ENCODE measurements around the gene KCNIP1. TPM values are rescaled to one million over a fixed set of nuclear protein-coding genes. Genes with fewer than 3 reads are reported as not detected.

KCNIP1 gene
- total and polyA plus RNA-seq, 2 of the 8 experiments (the other 6 are each of a cell fraction or from before 2014, with no cell fraction given) = 0.52 to 0.83 TPM

DNA sequence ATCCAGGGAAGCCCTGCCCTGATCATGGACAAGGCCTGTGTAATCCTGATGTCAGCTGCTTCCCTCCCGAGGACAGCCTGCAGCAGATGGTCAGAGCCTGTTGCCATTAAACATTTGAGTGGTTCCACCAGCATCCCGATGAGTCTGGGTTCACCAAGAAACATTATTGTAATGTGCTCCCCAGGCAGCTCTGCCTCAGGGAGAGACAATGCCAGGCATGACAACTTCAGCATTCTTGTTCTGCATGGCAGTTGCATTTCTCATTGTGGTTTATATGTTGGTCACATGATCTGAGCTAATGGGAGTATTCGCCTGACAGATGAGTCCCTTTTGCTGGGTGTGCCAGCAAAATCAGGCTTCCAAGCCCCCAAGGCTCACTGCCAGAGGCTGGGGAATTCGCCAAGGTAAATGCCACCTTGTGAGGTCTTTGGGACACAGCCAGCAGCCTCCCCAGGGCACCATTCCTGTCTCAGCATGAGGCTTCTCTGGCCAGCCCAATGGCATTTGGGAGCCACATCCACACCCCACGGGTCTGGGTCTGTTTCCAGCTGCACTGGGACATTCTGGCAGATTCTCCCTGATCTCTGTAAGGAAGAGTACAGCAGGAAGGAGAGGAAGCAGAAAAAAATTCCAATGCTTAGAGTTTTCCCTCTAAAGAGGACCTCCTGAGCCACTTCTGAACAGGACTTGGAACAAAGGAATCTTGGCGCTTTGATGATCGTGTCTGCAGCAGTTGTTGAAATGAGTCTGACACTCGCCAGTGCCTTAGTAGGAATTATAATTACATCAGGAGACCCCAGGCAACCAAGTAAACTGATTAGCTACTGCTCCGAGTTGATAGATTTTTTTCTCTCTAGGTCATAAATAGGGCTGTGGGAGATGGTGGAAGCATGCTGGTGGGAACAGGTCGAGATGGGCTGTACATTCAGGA lies 18.7 kb downstream of the KCNIP1 start:
- Histone ChIP-seq H3K9me3 (ENCODE audit: insufficient read depth in 2 of 2, low read depth in 1 of 2, low read length in 1 of 2) (no peaks in the 10 kb centered on the region), H2BK12ac (ENCODE audit: low read depth, low read length) (no peak overlapping the region), H2AK5ac (ENCODE audit: low read depth, low read length) (no peak overlapping the region), H3K4me2 (ENCODE audit: insufficient read depth in 1 of 2, low read depth in 2 of 2, low read length in 2 of 2) (no peak overlapping the region), H4K5ac (ENCODE audit: insufficient read length, low read depth, low read length) (no peak overlapping the region), H2AFZ (ENCODE audit: low read length) (no peak overlapping the region), H4K8ac (ENCODE audit: extremely low read depth, insufficient read depth, low read length) (no peak overlapping the region), H3K27ac (ENCODE audit: low read depth, low read length) (no peak overlapping the region), H4K91ac (replicated peaks; ENCODE audit: insufficient read length, low read length) (no peak overlapping the region), H3K56ac (replicated peaks; ENCODE audit: insufficient read length, low read depth, low read length) (no peak overlapping the region), H2BK15ac (ENCODE audit: low read length) (no peak overlapping the region), H3K23ac (ENCODE audit: insufficient read length) (no peak overlapping the region), H2BK5ac (ENCODE audit: low read depth, low read length) (no peak overlapping the region), H3K18ac (ENCODE audit: extremely low read depth, low read length) (no peak overlapping the region), H3K23me2 (ENCODE audit: low read depth, low read length) (peaks cover 7% of the 10 kb centered on the region; the same call in 1 of the 2 replicates), H3K4me3 (ENCODE audit: extremely low read depth in 1 of 4, insufficient read depth in 2 of 4, low read depth in 3 of 4, low read length in 4 of 4) (no peak overlapping the region), H3K27me3 (replicated peaks in 1 of 4; ENCODE audit: control insufficient read depth in 3 of 4, extremely low read depth in 1 of 4, insufficient read depth in 3 of 4, low read length in 3 of 4) (no peaks in the 10 kb centered on the region; a peak in 1 of 7 replicates), H3K79me2 (ENCODE audit: control insufficient read depth in 1 of 2, insufficient read depth in 2 of 2, low read length in 2 of 2) (no peaks in the 10 kb centered on the region), H4K20me1 (replicated peaks in 1 of 2; ENCODE audit: control insufficient read depth in 1 of 2, insufficient read depth in 2 of 2, low read length in 2 of 2) (peaks cover 0 to 4% of the 10 kb centered on the region in 2 experiments), H3K36me3 (ENCODE audit: control insufficient read depth in 2 of 4, insufficient read depth in 4 of 4, low read length in 3 of 4) (no peaks in the 10 kb centered on the region), H2BK120ac (replicated peaks; ENCODE audit: low read depth, low read length) (no peak overlapping the region), H3K4me1 (replicated peaks in 1 of 4; ENCODE audit: control insufficient read depth in 3 of 4, insufficient read depth in 4 of 4, low read length in 3 of 4) (peaks cover 2 to 9% (median 5%) of the 10 kb centered on the region in 4 experiments; a peak in 5 of 7 replicates), H3K14ac (ENCODE audit: insufficient read length) (no peak overlapping the region), H3K4ac (replicated peaks; ENCODE audit: insufficient read length, low read depth, low read length) (no peak overlapping the region), H2BK20ac (ENCODE audit: low read length) (no peak overlapping the region), H3K9ac (replicated peaks in 1 of 4; ENCODE audit: extremely low read depth in 1 of 4, low read depth in 3 of 4, low read length in 3 of 4) (no peak overlapping the region), H3K79me1 (ENCODE audit: low read depth, low read length) (no peaks in the 10 kb centered on the region)
- ChIA-PET POLR2A (ENCODE audit: partially characterized antibody) (no interaction called here), CTCF (ENCODE audit: partially characterized antibody) (interaction anchor here (1.0 to 4.5 kb wide), 4 partner anchors 13 to 111 kb away, joined by 3 to 26 read pairs (median 4); no protein-coding TSS in a partner anchor)
- FAIRE-seq (no peak), DNase-seq (ENCODE audit: low read depth in 1 of 2, low spot score in 2 of 2) (no peak)
- 80% methylated on average over 10 of the region's 10 CpGs; no CpG with 5 or more reads in 1 of the 2 experiments for WGBS, 2 experiments (ENCODE audit: extremely low coverage in 1 of 2, insufficient coverage in 1 of 2, insufficient read length in 1 of 2, insufficient replicate concordance in 2 of 2, low coverage in 1 of 2, low lambda C conversion rate in 2 of 2, missing lambda C conversion rate in 1 of 2)
- no peak for TF ChIP-seq SP2 (IDR thresholded peaks at IDR 0.05; ENCODE audit: low read length)
- TF ChIP-seq POLR2AphosphoS5 (IDR thresholded peaks at IDR 0.05; ENCODE audit: low read depth, low read length) = no peak
- TF ChIP-seq TEAD4 (IDR thresholded peaks at IDR 0.05; ENCODE audit: low read depth, low read length) = peak; percentile 41; the same call in 1 of the 2 replicates

Data from H1 (cell line).